GM19328 (cell line): Measurements from ENCODE around the gene OXSR1.
"Not testable (repeated sequence)": the region's sequence is repeated elsewhere in the genome, so short reads cannot be mapped to it uniquely, and the experiment has no call there.

Source experiments
- ATAC-seq: cut with Tn5 transposase; IDR thresholded peaks from one replicate; pipeline ENCODE4 v1.9.1; 2021; ENCODE audit warnings: mild to moderate bottlenecking, moderate library complexity; ENCODE audit not compliant: unreplicated experiment

OXSR1 gene

DNA sequence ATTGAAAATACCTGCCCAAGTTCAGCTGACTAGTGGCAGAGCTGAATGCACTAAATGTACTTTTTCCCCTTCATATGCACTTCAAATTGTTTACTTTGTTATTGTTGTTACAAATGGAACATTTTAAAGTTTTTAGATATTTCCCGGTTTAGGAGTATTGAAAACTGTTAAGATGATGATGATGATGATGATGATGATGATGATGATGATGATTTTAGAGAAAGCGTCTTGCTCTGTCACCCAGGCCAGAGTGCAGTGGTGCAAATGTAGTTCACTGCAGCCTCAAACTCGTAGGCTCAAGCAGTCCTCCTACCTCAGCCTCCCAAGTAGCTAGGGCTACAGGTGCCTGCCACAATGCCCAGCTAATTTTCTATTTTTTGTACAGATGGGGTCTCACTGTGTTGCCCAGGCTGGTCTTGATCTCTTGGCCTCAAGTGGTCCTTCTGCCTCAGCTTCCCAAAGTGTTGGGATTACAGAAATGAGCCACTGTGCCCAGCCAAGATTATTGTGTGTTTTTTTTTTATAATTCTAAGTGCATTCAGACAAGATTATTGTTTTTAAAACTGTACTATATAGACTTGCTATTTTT lies 54.4 kb downstream of the OXSR1 start:
- ATAC-seq = no peak

DNA sequence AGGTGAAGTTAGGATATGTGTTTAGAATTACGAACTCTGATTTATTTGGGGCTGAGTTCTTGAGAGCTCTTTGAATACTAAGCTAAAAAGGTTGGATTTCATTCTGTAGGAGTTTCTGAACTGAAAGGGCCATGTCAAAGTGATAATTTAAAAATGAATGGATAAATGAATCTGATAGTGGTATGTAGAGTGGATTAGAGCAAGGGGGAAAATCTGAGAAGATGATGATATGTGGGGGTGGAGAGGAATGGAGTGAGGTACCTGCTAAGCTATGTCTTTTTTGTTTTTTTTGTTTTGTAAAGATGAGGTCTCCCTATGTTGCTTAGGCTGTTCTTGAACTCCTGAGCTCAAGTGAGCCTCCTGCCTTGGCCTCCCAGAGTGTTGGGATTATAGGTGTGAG lies 55.7 kb downstream of the OXSR1 start:
- no peak for ATAC-seq

DNA sequence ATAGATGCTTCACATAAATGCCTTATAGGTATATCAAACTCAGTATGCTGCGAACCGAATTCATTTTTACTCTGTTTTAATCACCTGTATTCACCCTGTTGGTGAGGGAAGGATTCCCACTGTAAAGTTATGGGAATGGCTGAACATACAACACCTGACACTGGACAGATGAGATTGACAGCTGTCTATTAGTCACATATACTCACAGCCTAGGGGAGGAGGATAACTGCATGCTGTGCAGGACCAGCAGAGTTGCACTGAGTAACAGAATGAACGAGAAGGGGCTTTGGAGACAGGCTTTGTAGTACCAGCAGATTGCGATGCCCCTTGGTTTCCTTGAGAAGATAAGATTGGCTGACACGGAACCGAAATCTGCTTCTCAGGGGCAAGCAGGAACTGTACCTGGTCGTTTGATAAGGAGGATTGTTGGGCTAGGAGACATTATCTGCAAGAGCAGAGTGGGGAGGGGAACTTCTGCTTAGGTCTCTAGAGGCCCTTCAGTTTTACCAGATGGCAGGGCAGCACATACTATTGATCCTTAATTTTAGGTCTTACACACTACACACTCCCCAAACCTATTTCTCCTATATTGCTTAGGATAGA lies 56.8 kb downstream of the OXSR1 start:
- ATAC-seq = no peak

DNA sequence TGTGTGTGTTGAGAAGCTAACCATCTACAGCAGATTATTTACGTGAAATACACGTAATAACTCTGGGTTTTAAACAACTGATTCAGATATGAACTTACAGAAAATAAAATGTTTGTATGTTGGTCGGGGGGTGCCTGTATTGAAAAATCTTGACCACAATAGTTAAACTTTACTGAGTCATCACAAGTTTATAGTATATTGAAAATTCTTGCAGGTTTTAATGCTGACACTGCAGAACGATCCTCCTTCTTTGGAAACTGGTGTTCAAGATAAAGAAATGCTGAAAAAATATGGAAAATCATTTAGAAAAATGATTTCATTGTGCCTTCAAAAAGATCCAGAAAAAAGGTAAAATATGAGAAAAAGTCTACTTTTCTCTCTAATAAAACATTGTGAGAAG lies 59.0 kb downstream of the OXSR1 start:
- ATAC-seq = no peak

DNA sequence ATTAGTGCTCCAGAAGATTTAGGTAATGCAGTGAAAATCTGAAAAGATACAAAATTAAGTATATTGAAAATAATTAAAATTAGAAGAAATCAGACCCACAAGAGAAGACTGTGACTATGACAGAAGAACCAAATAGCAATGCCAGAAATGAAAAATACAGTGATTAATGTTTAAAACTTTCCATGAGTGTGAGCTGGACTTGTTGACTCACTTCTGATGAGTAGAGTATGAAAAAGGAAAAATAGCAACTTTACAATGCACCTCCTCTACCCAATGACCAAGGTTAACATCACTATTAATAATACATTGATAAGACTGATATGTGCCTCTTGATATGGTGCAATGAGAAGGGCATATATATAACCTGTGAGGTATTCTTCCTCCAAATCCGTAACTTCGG lies 60.9 kb downstream of the OXSR1 start:
- no peak for ATAC-seq

DNA sequence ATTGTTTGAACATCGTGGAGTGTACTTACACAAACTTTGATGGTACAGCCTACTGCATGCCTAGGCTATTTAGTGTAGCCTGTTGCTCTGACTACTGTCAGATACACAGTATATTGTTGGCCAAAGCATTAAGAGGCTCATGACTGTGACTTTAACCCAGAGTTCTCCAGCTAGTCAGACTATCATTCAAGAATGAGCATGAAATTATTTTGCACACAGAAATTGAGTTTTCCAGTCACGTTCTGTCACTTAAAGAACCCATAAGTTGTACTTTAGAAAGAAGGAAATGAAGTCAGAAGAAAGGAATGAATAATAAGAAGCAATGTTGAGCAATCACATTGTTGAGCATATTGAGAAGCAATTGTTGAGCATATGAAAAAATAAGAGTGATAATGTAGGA lies 62.7 kb downstream of the OXSR1 start:
- ATAC-seq = no peak

DNA sequence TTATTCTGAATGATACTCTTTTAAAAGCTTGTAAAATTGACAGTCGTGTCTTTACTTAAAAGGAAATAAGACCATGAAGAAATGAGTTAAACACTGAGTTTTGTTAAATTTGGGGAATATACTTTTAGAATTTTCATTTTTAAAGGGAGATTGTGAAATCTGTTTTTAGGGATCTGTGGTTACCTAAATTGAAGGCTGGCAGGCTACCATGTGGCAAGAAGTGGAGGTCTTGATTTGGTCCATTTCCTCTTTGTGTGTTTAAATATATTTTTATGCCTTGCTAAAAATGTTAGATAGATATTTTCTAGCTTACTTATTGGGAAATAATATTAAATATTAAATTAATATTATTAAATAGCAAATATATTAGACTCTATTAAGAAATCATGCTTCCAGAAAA lies 63.7 kb downstream of the OXSR1 start:
- no peak for ATAC-seq

DNA sequence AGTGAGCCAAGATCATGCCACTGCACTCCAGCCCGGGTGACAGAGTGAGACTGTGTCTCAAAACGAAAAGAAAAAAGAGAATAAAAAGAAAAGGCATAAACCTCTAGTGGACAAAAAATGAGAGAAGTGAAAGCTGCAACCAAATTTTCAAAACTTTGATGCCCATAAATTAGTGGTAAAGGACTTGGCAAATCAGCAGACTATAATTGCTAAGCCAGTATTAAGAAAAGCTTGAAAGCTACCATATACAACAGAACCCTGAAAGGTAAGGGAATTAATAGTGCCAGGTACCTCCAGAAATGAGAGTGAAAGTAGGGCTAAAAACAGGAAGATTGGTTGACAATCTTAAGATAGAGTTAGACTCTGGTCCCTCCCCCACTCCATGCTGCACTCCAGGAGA lies 67.4 kb downstream of the OXSR1 start:
- no peak for ATAC-seq

DNA sequence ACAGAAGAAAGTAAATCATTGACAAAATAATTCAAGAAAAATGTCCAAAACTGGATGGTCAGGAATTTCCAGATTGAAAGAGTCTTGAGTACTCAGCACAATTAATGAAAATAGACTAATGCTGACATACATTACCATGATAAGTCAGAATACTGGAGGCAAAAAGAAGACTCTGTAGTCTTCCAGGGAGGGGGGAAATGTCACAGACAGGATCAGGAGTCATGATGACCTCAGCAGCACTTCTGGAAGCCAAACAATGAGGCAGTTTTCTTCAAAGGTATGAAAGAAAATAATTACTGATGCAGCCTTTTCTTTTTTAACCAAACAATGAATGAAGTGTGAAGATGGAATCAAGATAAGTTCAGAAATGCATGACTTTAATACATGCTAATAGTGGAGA lies 70.1 kb downstream of the OXSR1 start:
- no peak for ATAC-seq

DNA sequence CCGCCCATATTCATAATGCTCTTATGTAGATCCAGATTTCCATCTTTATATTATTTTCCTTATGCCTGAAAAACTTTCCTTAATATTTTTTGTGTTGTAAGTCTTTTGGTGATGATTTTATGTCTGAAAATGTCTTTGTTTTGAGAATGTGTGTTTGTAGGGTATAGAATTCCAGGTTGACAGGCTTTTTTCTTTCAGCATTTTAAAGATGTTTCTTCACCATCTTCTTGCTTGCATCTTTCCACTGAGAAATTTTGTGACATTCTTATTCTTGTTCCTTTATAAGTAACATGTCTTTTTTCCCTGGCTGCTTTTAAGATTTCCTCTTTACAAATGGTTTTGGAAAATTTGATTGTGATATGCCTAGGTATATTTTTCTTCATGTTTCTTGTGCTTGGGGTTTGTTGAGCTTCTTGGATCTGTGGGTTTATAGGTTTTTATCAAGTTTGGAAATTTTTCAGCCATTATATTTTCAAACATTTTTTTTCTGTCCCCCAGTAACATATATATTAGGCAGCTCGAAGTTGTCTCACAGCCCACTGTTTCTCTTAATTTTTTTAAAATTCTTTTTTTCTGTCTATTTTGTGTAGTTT lies 73.2 kb downstream of the OXSR1 start:
- ATAC-seq = no peak

DNA sequence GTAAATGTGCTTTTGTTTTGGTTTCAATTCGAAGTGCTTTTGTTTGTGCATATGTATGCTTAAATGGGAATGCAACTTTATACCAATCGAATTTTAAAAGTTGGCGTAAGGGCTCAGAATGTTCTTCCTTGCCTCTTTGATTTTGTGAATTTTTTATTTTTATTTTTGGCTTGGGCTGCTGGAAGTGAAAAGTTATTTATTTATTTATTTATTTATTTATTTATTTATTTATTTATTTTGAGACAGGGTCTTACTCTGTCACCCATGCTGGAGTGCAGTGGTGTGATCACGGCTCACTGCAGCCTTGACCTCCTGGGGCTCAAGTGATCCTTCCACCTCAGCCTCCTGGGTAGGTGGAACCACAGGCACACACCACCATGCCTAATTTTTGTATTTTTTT lies 77.5 kb downstream of the OXSR1 start:
- not testable (repeated sequence) for ATAC-seq

DNA sequence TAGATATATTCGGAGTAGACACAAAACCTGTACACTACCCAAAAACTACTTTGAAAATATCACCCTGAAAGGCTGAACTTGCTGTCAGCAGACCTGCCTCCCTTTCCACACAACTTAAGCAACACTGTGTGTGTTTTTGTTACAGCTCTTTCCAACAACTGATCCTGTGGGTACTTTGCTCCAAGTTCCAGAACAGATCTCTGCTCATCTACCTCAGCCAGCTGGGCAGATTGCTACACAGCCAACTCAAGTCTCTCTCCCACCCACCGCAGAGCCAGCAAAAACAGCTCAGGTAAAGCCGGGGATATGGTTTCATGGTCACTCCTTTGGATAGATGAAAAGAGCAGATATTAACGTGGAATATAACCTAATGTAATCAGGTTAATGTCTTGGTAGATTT lies 80.6 kb downstream of the OXSR1 start:
- ATAC-seq = no peak

DNA sequence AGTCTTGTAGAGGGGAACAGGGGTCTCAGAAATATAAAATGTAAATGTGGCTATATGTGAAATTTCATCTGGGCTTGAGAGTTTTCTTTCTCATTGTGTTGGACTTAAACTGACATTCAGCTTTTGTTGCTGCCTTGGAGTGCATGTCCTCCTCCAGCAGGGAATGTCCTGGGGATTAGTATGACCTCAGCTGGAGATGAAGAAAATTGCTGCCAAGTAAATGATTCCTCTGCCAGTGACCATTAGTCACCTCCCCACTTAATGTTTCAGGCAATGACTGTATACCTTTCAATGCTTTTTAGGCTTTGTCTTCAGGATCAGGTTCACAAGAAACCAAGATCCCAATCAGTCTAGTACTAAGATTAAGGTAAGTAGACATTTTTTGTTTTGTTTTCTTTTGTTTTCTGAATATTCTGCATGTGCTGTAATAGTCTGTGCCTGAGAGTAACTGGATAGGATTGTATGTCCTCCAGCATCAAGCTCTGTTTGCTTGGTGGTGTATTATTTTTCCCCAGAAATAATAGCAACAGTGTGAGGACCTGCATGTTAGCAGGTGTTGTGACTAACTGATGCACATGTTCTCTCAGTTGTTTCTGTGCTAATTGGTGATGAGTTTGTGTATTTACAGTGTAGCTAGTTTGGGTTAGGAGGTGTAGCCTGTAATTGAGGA lies 82.2 kb downstream of the OXSR1 start:
- ATAC-seq = no peak

DNA sequence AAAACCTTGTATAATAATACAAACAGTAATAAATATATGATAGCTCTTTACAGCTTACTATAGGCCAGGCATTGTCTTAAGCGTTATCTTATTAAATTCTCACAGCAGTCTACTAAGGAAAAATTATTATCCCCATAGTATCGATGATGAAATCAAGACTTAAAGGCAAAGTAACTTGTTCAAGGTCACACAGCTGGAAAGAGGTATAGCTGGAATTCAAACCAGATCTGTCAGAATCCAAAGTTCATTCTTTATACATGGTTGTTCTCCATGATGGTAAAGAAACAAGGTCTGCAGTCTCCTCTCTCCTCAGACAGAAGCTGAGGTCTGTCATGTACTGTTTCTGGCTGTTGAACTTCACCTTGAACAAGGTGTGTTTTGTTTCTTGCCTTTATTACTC lies 84.9 kb downstream of the OXSR1 start:
- ATAC-seq = no peak

DNA sequence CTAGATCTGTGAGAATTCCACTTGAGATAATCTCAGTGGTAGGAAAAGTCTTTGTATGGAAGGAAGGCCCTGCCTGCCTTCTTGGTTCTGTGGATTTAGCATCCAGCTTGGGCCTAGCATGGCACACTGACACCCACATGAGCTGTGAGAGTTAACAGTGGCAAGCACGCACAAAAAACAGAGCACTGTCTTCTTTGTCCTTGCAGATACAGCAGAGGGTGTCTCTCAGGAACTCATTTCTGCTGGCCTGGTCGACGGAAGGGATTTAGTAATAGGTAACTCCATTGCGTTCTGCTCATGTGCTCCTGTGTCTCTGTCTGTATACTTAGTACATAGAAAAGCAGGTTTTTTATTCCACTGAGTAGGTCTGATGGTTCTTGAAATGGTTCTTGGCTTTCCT lies 85.9 kb downstream of the OXSR1 start:
- no peak for ATAC-seq

DNA sequence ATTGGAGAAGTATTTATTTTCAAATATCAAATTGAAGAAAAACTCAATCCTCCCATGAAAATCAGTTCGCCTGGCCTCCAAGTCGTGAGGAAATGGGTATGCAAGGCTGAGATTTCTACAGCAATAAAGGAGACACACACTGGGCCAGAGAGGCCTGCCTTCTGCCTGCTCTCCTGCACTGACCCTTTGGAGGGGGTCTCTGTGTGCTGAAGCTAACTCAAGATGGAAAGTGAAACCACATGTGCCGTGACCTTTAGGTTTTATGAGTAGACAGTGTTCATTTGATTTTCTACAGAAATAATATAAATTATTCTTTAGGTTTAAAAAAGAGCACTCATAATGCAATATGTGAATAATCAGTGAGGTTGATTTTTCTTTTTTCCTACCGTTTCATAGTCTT lies 88.4 kb downstream of the OXSR1 start:
- ATAC-seq = no peak

DNA sequence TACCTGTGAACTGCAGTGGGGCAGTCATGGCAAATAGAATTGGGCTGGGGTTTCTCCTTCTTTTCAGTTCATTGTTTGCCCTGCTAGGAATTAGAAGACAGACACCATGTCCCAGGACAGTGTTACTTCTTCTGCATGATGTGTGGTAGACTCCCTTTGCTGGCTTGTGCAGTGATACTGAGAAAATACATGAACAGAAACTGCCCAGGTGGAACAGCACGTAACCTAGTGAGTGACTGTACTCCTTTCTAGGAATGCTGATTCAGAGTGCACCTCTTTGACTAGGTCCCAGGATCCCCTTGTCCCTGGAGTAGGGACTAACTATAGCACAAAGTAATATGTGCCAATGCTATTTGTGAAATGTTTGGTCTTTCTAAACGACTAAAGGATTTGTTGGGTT lies 89.5 kb downstream of the OXSR1 start:
- no peak for ATAC-seq

DNA sequence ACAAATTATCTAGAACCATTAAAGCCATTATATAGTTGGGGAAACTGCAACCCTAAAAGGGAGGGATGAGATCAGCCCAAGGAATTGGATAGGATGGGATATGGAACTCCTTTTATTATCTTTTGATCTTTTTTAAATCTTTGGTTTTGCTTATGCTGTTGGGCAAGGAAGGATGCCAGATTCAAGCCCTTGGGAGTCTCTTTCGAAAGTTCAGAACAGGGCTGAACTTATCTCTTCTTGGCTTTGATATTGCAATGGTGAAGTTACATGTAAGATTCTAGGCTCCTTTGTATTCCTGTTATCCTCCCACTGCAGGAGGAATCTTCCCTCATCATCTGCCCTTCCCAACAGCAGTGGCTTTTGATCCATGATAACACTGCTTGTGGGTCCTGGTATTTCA lies 90.3 kb downstream of the OXSR1 start:
- no peak for ATAC-seq

DNA sequence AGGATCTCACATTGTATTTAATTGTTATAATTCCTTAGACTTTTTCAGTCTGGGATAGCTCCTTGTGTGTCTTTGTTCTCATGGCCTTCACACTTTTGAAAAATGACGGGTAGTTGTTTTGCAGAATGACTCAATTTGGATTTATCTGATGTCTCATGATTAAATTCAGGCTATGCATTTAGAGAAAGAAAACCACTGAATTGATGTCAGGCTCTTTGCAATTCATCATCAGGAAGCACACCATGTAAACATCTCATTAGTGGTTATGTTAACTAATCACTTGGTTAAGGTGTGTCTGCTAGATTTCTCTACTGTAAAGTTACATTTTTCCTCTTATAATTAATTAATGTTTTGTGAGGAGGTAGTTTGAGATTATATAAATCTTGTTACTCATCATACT lies 92.2 kb downstream of the OXSR1 start:
- ATAC-seq = no peak

DNA sequence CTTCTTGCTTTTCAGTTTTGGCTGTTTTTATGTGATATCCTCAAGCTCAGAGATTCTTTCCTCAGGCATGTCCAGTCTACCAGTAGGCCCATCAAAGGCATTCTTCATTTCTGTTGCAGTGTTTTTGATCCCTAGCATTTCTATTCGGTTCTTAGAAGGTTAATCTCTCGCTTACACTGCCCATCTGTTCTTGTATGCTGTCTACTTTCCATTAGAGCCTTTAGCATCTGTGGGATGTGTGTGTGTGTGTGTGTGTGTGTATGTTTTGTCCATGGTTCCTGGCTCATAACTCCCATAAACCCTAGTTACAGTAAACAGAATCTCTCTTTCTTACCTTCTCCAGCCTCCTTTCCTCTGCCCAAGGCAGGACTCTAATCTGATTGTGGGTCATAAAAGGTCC lies 95.1 kb downstream of the OXSR1 start:
- ATAC-seq = no peak

DNA sequence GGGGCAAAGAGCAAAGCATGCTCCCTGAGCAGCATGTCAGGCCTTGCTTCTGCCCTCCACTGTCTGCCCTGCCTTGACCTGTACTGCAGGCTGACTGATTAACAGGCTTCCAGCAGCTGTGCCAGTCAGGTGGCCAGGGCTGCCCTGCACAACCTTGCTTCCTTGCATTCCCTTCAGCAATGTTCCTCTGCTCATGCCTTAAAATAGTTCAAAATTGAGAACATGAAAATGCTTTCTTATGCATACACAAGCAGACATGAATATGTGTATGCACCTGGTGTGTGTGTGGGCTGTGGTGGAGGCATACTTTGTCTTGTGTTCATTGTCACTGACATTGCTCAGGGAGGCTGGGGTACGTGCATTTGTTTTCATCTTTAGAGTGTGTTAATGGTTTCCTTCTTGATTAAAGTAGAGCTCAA lies 99.0 kb downstream of the OXSR1 start:
- ATAC-seq = no peak

DNA sequence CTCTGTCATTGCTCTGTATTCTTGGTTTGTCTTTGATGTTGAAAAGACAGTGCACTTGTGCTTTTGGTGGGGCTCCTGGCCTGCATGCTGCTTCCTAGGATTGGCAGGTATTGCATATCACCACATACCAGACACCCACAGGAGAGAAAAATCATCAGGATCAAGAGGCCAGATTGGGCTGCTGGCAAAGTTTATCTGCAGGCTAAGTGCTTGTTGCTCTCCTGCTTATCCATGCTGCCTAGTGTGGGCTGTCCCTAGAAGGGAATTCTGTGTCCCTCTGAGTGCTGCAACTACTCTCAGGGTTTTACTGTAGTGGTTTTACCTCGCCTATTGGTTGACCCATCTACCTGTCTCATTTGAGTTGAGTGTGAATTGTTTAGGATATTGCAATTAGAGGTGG lies 99.4 kb downstream of the OXSR1 start:
- no peak for ATAC-seq
